Cardiac muscle cell (in vitro differentiated cells and primary cell): ENCODE measurements around the gene ACOXL. TPM values are rescaled to one million over a fixed set of nuclear protein-coding genes. Genes with fewer than 3 reads are reported as not detected.

Experiments used
- DNase-seq, 2 donors: peaks; one replicate each; pipeline versions ENCODE4 v3.0.0 to v3.0.0-alpha.2; 2010 to 2017; ENCODE audit warnings: low read depth in 1 of 2, low spot score in 1 of 2
- H3K27ac ChIP-seq: fragments of 200-600 bp; sonication (generic); 2 replicates; pipeline ENCODE4 v1.5.1; 2016
- H3K27me3 ChIP-seq: fragments of 200-600 bp; sonication (generic); 2 replicates; pipeline ENCODE4 v1.6.0; 2016; ENCODE audit warnings: control low read depth
- H3K36me3 ChIP-seq: fragments of 200-600 bp; sonication (generic); 2 replicates; pipeline ENCODE4 v1.5.1; 2016; ENCODE audit warnings: control low read depth
- H3K4me1 ChIP-seq: fragments of 200-600 bp; sonication (generic); 2 replicates; pipeline ENCODE4 v1.8.1; 2017; ENCODE audit warnings: low read depth, mild to moderate bottlenecking, mixed run types
- H3K4me3 ChIP-seq: fragments of 200-600 bp; sonication (generic); 2 replicates; pipeline ENCODE4 v1.5.1; 2016; ENCODE audit warnings: mild to moderate bottlenecking
- H3K9me3 ChIP-seq: fragments of 200-600 bp; sonication (generic); 2 replicates; pipeline ENCODE4 v1.5.1; 2017; ENCODE audit warnings: low read depth, mild to moderate bottlenecking, control low read depth
- CTCF ChIP-seq: IDR thresholded peaks from 2 replicates; pipeline ENCODE4 v1.5.1; 2012; ENCODE audit warnings: low read depth, mild to moderate bottlenecking, low read length
- polyA plus RNA-seq: library from polyadenylated mRNA; unstranded; fragments of >200 nt; fragmentation: Nextera tagmentation; extraction: Ambion mirVana; gene quantifications from 2 replicates; pipeline ENCODE4 v1.2.1, GENCODE V29; 2016
- total RNA-seq: library from RNA; depleted of rRNA; stranded (reverse); fragments of >200 nt; gene quantifications from 2 replicates; pipeline ENCODE4 v1.2.3, GENCODE V29; 2016

ACOXL gene
- total and polyA plus RNA-seq, 2 experiments from 2014 or later, result 0.89 to 2.4 TPM

- H3K9me3 ChIP-seq, result no peaks in the 10 kb centered on the region
- no peak overlapping the region for H3K4me3 ChIP-seq
- H3K4me1 ChIP-seq, result peaks cover 4% of the 10 kb centered on the region
- no peaks in the 10 kb centered on the region for H3K27me3 ChIP-seq
- no peak overlapping the region for H3K27ac ChIP-seq
- DNase-seq, result no peak
- H3K36me3 ChIP-seq, result peaks cover 15% of the 10 kb centered on the region
- TF ChIP-seq CTCF, result no peak
Measured at GRCh38 chr2:111157798-111158197, 425.4 kb downstream of the ACOXL start.

- no peak overlapping the region for H3K4me3 ChIP-seq
- H3K36me3 ChIP-seq, result no peaks in the 10 kb centered on the region
- TF ChIP-seq CTCF, result no peak
- no peak for DNase-seq
- no peak overlapping the region for H3K27ac ChIP-seq
- H3K9me3 ChIP-seq, result no peaks in the 10 kb centered on the region
- H3K27me3 ChIP-seq, result no peaks in the 10 kb centered on the region
- H3K4me1 ChIP-seq, result peaks cover 10% of the 10 kb centered on the region
Measured at GRCh38 chr2:111159641-111160040, 427.3 kb downstream of the ACOXL start.

DNA sequence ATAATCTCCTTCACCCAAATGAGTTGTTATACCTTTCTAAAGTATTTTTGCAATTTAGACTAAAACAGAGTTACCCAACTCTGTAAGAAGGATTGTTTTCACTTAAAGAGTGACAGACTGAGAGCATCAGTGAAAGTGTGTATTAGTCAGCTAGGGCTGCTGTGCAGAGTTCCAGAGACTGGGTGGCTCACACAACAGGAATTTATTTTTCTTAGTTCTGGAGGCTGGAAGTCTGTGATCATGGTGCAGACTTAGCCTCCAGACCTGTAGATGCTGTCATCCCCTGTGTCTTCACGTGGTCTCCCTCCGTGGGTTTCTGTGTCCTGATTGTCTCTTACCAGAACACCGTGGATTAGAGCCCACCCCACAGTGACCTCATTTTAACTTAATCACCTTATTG lies 428.4 kb downstream of the ACOXL start:
- no peaks in the 10 kb centered on the region for H3K9me3 ChIP-seq
- TF ChIP-seq CTCF, result no peak
- peak in 1 of 2 donors; percentile 81 for DNase-seq
- no peaks in the 10 kb centered on the region for H3K27me3 ChIP-seq
- H3K36me3 ChIP-seq, result no peaks in the 10 kb centered on the region
- no peak overlapping the region for H3K4me3 ChIP-seq
- H3K27ac ChIP-seq, result no peak overlapping the region
- H3K4me1 ChIP-seq, result peaks cover 10% of the 10 kb centered on the region

DNA sequence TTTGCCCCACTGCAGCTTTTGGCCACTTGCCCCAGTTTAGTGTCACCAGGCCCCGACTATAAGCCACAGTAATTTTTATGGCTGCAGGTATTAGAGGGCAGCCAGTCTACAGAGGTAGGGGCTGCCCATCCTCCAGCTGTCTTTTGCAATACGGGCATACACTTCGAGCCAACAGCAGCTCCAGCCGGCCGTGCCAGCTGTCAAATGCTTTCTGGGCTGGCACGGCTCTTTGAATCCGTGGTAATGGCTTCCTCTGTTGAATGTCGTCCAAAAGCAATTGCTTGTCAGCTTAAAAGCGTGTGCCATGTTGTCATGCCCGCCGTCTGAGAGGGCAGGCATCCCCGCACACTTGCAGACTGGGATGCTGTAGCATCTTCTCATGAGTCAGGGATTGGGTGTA lies 429.6 kb downstream of the ACOXL start:
- Histone ChIP-seq H3K36me3 (peaks cover 7% of the 10 kb centered on the region), H3K27ac (no peak overlapping the region), H3K9me3 (no peaks in the 10 kb centered on the region), H3K4me1 (peaks cover 10% of the 10 kb centered on the region), H3K27me3 (no peaks in the 10 kb centered on the region), H3K4me3 (no peak overlapping the region)
- no peak for TF ChIP-seq CTCF
- no peak for DNase-seq

- no peak for TF ChIP-seq CTCF
- peaks cover 10% of the 10 kb centered on the region for H3K4me1 ChIP-seq
- no peak overlapping the region for H3K4me3 ChIP-seq
- no peak overlapping the region for H3K27ac ChIP-seq
- peak in 1 of 2 donors; percentile 49 for DNase-seq
- peaks cover 7% of the 10 kb centered on the region for H3K36me3 ChIP-seq
- no peaks in the 10 kb centered on the region for H3K9me3 ChIP-seq
- no peaks in the 10 kb centered on the region for H3K27me3 ChIP-seq
Measured at GRCh38 chr2:111162718-111163331, 430.5 kb downstream of the ACOXL start.
